Stimulated activated effector memory CD8-positive, alpha-beta T cell treated with anti-CD3 and anti-CD28 coated beads, Interleukin-12 subunit alpha, Interleukin-12 subunit beta, amount 100 ng/mL, for 72 hours (primary cell): ENCODE measurements around the gene MYO9A.
"Not testable (repeated sequence)": the region's sequence is repeated elsewhere in the genome, so short reads cannot be mapped to it uniquely, and the experiment has no call there.

Experiments
- ATAC-seq: fragments of 150-1000 bp; cut with Tn5 transposase; 2 replicates; pipeline ENCODE4 v1.10.0; 2021
- DNase-seq, 2 donors: peaks; one replicate each; pipeline ENCODE4 v3.0.0; 2021 to 2022; ENCODE audit warnings: low spot score in 2 of 2
- H3K27ac Mint-ChIP-seq: one replicate; pipeline ENCODE4 v1.8.0; 2022; ENCODE audit warnings: mild to moderate bottlenecking, mixed read lengths
- H3K36me3 Mint-ChIP-seq: one replicate; pipeline ENCODE4 v1.8.0; 2022; ENCODE audit warnings: mild to moderate bottlenecking, mixed read lengths
- H3K4me1 Mint-ChIP-seq: one replicate; pipeline ENCODE4 v1.8.0; 2022; ENCODE audit warnings: mixed read lengths
- H3K4me3 Mint-ChIP-seq: one replicate; pipeline ENCODE4 v1.8.0; 2022; ENCODE audit warnings: mild to moderate bottlenecking, mixed read lengths
- H3K9me3 Mint-ChIP-seq: one replicate; pipeline ENCODE4 v1.8.0; 2022; ENCODE audit warnings: mixed read lengths

MYO9A gene

DNA sequence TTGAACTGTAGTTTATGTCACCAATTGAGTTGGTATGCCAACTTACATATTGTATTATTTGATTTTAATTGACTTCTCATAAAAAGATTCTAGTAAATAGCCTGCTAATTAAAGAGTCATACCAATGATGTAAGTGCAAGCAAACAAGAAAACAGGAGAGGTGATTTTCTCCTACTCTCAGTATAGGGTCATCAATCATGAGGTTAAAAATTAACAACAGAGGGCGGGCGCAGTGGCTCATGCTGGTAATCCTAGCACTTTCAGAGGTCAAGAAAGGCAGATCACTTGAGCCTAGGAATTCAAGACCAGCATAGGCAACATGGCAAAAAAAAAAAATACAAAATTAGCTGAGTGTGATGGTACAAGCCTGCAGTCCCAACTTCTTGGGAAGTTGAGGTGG is 108.7 kb downstream of the MYO9A start:
- no peak for DNase-seq
- peaks cover 25% of the 10 kb centered on the region for H3K36me3 Mint-ChIP-seq
- no peaks in the 10 kb centered on the region for H3K9me3 Mint-ChIP-seq
- ATAC-seq: no peak
- no peak overlapping the region for H3K27ac Mint-ChIP-seq
- H3K4me1 Mint-ChIP-seq: no peaks in the 10 kb centered on the region
- no peak overlapping the region for H3K4me3 Mint-ChIP-seq

DNA sequence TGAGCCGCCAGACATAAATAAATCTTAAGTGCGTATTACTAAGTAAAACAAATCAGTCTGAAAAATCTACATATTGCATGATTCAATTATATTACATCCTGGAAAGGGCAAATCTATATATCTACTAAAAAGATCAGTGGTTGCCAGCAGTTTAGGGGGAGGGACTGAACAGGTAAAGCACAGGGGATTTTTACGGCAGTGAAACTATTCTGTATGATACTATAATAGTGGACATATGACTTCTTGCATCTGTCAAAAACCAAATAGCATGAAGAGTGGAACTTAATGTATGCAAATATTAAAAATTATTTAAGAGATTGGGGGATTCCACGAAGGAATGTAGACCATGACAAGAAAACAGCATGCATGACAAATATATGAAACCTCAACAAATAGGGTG is 111.6 kb downstream of the MYO9A start:
- no peak for ATAC-seq
- Mint-ChIP-seq H3K9me3 (no peaks in the 10 kb centered on the region), H3K27ac (no peak overlapping the region), H3K4me1 (no peaks in the 10 kb centered on the region), H3K36me3 (peaks cover 34% of the 10 kb centered on the region), H3K4me3 (no peak overlapping the region)
- DNase-seq: no peak

DNA sequence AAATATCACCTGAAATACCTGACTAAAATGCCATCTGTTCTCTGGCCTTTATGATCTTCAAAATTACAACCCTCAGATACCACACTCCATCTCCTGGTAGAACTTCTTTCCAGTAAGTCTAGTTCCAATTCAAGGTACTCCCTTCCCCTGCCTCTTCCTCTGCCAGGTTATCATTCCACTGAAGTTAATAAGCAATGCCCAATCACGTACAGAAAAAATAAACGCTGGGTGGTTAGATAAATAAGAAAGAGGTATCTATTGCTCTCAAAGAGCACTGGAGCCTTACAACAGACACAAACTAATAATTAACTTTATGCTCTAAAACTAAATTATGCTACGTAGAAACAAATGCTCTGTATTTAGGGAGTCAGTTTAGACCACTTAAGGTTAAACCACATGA is 112.5 kb downstream of the MYO9A start:
- Mint-ChIP-seq H3K27ac (no peak overlapping the region), H3K9me3 (no peaks in the 10 kb centered on the region), H3K4me3 (no peak overlapping the region), H3K4me1 (no peaks in the 10 kb centered on the region), H3K36me3 (peaks cover 36% of the 10 kb centered on the region)
- DNase-seq (no peak), ATAC-seq (no peak)

- DNase-seq: no peak
- Mint-ChIP-seq H3K27ac (no peak overlapping the region), H3K4me3 (no peak overlapping the region), H3K4me1 (no peaks in the 10 kb centered on the region), H3K36me3 (peaks cover 37% of the 10 kb centered on the region), H3K9me3 (no peaks in the 10 kb centered on the region)
- no peak for ATAC-seq
Observed at GRCh38 chr15:71999807-72000206, 118.1 kb downstream of the MYO9A start.

DNA sequence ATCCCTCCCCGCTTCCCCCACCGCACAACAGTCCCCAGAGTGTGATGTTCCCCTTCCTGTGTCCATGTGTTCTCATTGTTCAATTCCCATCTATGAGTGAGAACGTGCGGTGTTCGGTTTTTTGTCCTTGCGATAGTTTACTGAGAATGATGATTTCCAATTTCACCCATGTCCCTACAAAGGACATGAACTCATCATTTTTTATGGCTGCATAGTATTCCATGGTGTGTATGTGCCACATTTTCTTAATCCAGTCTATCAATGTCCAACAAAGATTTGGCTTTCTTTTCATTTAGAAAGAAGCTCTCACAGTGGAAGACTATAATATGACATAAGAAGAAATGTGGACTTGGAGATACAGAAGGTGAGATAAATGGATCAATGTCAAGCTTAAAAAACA is 119.2 kb downstream of the MYO9A start:
- not testable (repeated sequence) for H3K4me1 Mint-ChIP-seq, H3K9me3 Mint-ChIP-seq, DNase-seq, ATAC-seq, H3K27ac Mint-ChIP-seq, H3K4me3 Mint-ChIP-seq
- H3K36me3 Mint-ChIP-seq: peaks cover 37% of the 10 kb centered on the region

GRCh38 chr15:71997691-71998090 is 120.3 kb downstream of the MYO9A start:
- Mint-ChIP-seq H3K27ac (no peak overlapping the region), H3K4me1 (no peaks in the 10 kb centered on the region), H3K36me3 (peaks cover 46% of the 10 kb centered on the region), H3K4me3 (no peak overlapping the region), H3K9me3 (no peaks in the 10 kb centered on the region)
- ATAC-seq: no peak
- no peak for DNase-seq

DNA sequence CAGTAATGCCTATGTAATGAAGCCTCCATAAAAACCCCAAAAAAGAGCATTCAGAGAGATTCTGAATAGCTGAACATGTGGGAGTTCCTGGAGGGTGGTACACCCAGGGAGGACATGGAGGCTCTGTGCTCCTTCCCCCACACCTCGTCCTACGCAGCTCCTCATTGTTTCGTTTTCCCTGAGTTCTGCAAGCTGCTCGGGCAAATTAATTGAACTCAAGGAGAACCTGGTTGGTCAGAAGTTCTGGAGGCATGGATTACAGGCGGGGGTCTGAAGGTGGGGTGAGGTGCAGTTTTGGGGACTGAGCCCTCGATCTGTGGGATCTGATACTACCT is 142.2 kb downstream of the MYO9A start:
- DNase-seq (no peak), ATAC-seq (no peak)
- Mint-ChIP-seq H3K27ac (no peak overlapping the region), H3K36me3 (peaks cover 9% of the 10 kb centered on the region), H3K4me3 (no peak overlapping the region), H3K4me1 (no peaks in the 10 kb centered on the region), H3K9me3 (no peaks in the 10 kb centered on the region)

DNA sequence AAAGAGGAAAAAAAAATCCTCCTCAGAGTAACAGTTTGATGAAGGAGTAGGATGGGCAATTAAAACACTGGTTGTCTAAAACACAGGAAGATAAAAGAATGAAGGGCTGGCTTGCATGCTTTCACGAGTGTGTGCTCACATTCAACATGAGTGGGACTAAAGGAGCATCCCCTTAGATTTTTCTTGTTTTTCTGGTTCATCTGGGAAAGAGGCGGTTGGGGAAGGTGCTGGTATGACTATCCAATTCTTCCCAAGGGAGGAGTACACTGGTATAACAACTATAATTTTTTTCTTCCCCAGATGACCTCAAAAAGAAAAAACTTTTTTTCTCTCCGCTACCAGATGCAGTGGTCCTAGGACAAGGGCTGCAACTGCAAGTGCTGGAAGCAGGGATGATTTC is 143.7 kb downstream of the MYO9A start:
- Mint-ChIP-seq H3K4me3 (no peak overlapping the region), H3K9me3 (no peaks in the 10 kb centered on the region), H3K4me1 (no peaks in the 10 kb centered on the region), H3K27ac (no peak overlapping the region), H3K36me3 (peaks cover 9% of the 10 kb centered on the region)
- ATAC-seq (no peak), DNase-seq (no peak)

GRCh38 chr15:71973366-71973765 is 144.6 kb downstream of the MYO9A start:
- H3K4me1 Mint-ChIP-seq: no peaks in the 10 kb centered on the region
- H3K36me3 Mint-ChIP-seq: peaks cover 9% of the 10 kb centered on the region
- ATAC-seq (no peak), DNase-seq (no peak)
- H3K4me3 Mint-ChIP-seq: no peak overlapping the region
- no peak overlapping the region for H3K27ac Mint-ChIP-seq
- H3K9me3 Mint-ChIP-seq: no peaks in the 10 kb centered on the region

DNA sequence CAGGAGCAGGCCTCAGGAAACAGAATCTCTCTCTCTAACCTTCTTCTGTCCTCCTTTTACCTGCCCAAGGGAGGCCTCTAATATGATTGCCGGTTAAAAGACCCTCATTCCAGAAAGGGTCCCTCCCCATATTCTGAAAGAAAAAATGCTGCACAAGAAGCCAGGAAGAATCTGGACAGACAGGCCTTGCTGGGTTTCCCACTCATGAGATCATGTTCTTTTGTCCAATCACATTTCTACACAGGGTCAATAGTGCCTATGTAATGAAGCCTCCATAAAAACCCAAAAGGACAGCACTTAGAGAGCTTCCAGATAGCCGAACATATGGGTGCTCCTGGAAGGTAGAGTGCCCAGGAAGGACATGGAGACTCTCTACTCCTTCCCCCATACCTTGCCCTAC is 146.0 kb downstream of the MYO9A start:
- DNase-seq (no peak), ATAC-seq (no peak)
- no peaks in the 10 kb centered on the region for H3K4me1 Mint-ChIP-seq
- H3K9me3 Mint-ChIP-seq: no peaks in the 10 kb centered on the region
- no peaks in the 10 kb centered on the region for H3K36me3 Mint-ChIP-seq
- no peak overlapping the region for H3K4me3 Mint-ChIP-seq
- H3K27ac Mint-ChIP-seq: no peak overlapping the region

DNA sequence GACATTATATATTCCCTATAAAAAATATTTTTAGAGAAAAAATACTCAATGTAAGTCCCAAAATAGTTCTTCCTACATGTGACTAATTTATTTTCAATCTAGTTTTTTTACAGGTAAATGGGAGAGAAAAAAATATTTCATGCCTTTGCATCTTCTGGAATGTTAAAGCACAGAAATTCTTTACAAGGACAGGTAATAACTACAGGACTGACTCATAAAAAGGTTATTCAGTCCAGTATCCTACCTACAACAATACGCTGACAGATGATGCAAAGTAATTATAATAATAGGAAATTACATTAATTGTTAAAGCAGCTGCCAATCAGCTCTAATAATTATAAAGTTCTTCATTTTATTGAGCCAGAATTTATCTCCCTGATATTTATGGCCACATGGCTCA is 147.5 kb downstream of the MYO9A start:
- DNase-seq (no peak), ATAC-seq (no peak)
- no peak overlapping the region for H3K4me3 Mint-ChIP-seq
- peaks cover 8% of the 10 kb centered on the region for H3K36me3 Mint-ChIP-seq
- no peaks in the 10 kb centered on the region for H3K9me3 Mint-ChIP-seq
- H3K27ac Mint-ChIP-seq: no peak overlapping the region
- no peaks in the 10 kb centered on the region for H3K4me1 Mint-ChIP-seq

DNA sequence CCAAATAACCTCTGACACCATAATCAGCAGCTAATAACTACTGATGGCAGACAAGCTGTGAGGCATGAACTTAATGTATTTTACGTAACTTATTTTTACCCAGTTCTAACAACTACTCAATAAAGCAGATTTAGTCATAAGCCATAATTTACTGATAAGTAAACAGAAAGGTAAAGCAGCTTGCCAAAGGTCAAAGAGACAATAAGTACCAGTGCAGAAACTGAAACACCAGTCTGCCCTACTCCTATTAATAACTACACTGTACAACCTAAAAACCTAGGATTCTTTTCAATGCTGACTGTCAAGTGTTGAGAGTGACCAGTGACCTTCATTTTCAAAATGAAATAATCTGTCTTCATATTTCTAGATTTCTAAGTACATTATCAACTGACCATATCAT is 155.4 kb downstream of the MYO9A start:
- Mint-ChIP-seq H3K4me1 (no peaks in the 10 kb centered on the region), H3K36me3 (peaks cover 33% of the 10 kb centered on the region), H3K9me3 (no peaks in the 10 kb centered on the region), H3K27ac (no peak overlapping the region), H3K4me3 (no peak overlapping the region)
- ATAC-seq (no peak), DNase-seq (no peak)

GRCh38 chr15:71957026-71957425 is 160.9 kb downstream of the MYO9A start:
- Mint-ChIP-seq H3K9me3 (no peaks in the 10 kb centered on the region), H3K4me1 (peaks cover 6% of the 10 kb centered on the region), H3K36me3 (peaks cover 29% of the 10 kb centered on the region), H3K27ac (no peak overlapping the region), H3K4me3 (no peak overlapping the region)
- ATAC-seq (no peak), DNase-seq (no peak)

DNA sequence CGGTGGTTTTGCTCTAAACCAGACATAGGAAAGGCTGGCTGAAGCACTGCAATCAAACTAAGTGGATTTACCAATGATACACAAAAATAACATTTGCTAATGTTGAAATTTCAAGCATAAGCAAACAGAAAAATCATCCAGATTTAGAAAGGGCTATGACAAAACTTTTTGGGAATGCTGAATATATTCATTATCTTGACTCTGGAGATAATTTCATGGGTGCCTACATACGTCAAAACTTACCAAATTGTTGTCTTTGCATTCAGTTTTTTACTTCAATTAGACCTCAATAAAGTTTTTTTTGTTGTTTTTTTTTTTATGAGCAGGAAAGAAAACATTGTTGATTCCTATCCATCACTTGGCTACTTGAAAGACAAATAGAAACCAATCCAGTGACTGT is 166.8 kb downstream of the MYO9A start:
- peaks cover 6% of the 10 kb centered on the region for H3K4me1 Mint-ChIP-seq
- DNase-seq (no peak), ATAC-seq (no peak)
- no peak overlapping the region for H3K27ac Mint-ChIP-seq
- no peak overlapping the region for H3K4me3 Mint-ChIP-seq
- H3K9me3 Mint-ChIP-seq: no peaks in the 10 kb centered on the region
- peaks cover 5% of the 10 kb centered on the region for H3K36me3 Mint-ChIP-seq

GRCh38 chr15:71945012-71945411 is 172.9 kb downstream of the MYO9A start:
- Mint-ChIP-seq H3K4me1 (no peaks in the 10 kb centered on the region), H3K9me3 (no peaks in the 10 kb centered on the region), H3K36me3 (peaks cover 6% of the 10 kb centered on the region), H3K4me3 (no peak overlapping the region), H3K27ac (no peak overlapping the region)
- ATAC-seq (no peak), DNase-seq (no peak)

- H3K4me3 Mint-ChIP-seq: no peak overlapping the region
- H3K36me3 Mint-ChIP-seq: peaks cover 7% of the 10 kb centered on the region
Observed at GRCh38 chr15:71943806-71944205, 174.1 kb downstream of the MYO9A start.

GRCh38 chr15:71939981-71940588 is 177.9 kb downstream of the MYO9A start:
- DNase-seq: no peak

More at GRCh38 chr15:71943806-71944205, 174.1 kb downstream of the MYO9A start:
- Mint-ChIP-seq H3K9me3 (no peaks in the 10 kb centered on the region), H3K4me1 (no peaks in the 10 kb centered on the region), H3K27ac (no peak overlapping the region)
- ATAC-seq (no peak), DNase-seq (no peak)

More at GRCh38 chr15:71939981-71940588, 177.9 kb downstream of the MYO9A start:
- Mint-ChIP-seq H3K4me1 (no peaks in the 10 kb centered on the region), H3K9me3 (no peaks in the 10 kb centered on the region), H3K4me3 (no peak overlapping the region), H3K27ac (no peak overlapping the region), H3K36me3 (peaks cover 15% of the 10 kb centered on the region)
- no peak for ATAC-seq
